HCT116 (cell line): Measurements from ENCODE around the gene PEAK1. TPM values are rescaled to one million over a fixed set of nuclear protein-coding genes. Genes with fewer than 3 reads are reported as not detected.

Experiments
- ATAC-seq: fragments of 200-7000 bp; cut with Tn5 transposase; 2 replicates; pipeline ENCODE4 v1.9.1; 2020; ENCODE audit warnings: mild to moderate bottlenecking, moderate library complexity
- BruUV-seq: library from RNA; stranded (reverse); fragments of 400-500 nt; replicated peaks from 2 replicates; lab custom pipeline; 2021; lab: Mats Ljungman, UMichigan
- CTCF ChIA-PET: fragments of 300-600 bp; sonication (Branson Sonifier 250); formaldehyde crosslinking; loops from one replicate; lab custom pipeline; 2021; ENCODE audit warnings: antibody characterized with exemption; lab: Charles Lee
- POLR2A ChIA-PET: fragments of 300-600, 350-600 bp; sonication (Branson Sonifier 250); formaldehyde crosslinking; loops from one replicate; lab custom pipeline; 2021; ENCODE audit warnings: antibody characterized with exemption; lab: Charles Lee
- RAD21 ChIA-PET, 2 experiments: fragments of 300-600 bp; sonication (Branson Sonifier 250); formaldehyde crosslinking; loops; one replicate each; lab custom pipeline; 2023; ENCODE audit warnings: low total read pairs in 2 of 2; ENCODE audit not compliant: uncharacterized antibody in 2 of 2, unreplicated experiment in 2 of 2, low non-redundant PET in 1 of 2; lab: Charles Lee
- DNase-seq: peaks from one replicate; pipeline ENCODE4 v3.0.0-alpha.2; 2010; ENCODE audit warnings: low read depth, low spot score
- H2AFZ ChIP-seq: fragments of 200-600 bp; shearing (Covaris generic), sonication (generic); 2 replicates; pipeline ENCODE4 v1.6.1; 2017; ENCODE audit warnings: low read depth, mixed run types, mixed read lengths, antibody characterized with exemption, low read length; ENCODE audit not compliant: poor library complexity, severe bottlenecking
- H3K27ac ChIP-seq: 2 replicates; pipeline ENCODE4 v1.5.1; 2012; ENCODE audit warnings: low read depth, low read length
- H3K27me3 ChIP-seq: fragments of 200-600 bp; sonication (generic); 2 replicates; pipeline ENCODE4 v1.6.1; 2016; ENCODE audit warnings: mixed run types, low read length, mixed read lengths; ENCODE audit not compliant: insufficient read depth
- H3K36me3 ChIP-seq, 2 experiments: fragments of 200-500 bp in 1 of 2; fragments of 200-600 bp in 1 of 2; sonication (Bioruptor generic) in 1 of 2; sonication (generic) in 1 of 2; 2 replicates each; pipeline versions ENCODE4 v1.5.1 to v1.6.1; 2014 to 2016; ENCODE audit warnings: low read length in 2 of 2, inconsistent platforms in 1 of 2, mixed read lengths in 1 of 2, mixed run types in 1 of 2; ENCODE audit not compliant: insufficient read depth in 2 of 2, control insufficient read depth in 1 of 2
- H3K4me1 ChIP-seq, 2 experiments: fragments of 200-600 bp in 1 of 2; sonication (generic) in 1 of 2; 2 replicates each; pipeline versions ENCODE4 v1.5.1 to v1.6.1; 2012 to 2017; ENCODE audit warnings: low read length in 2 of 2, inconsistent platforms in 1 of 2, mild to moderate bottlenecking in 1 of 2, mixed read lengths in 1 of 2, mixed run types in 1 of 2, moderate library complexity in 1 of 2; ENCODE audit not compliant: insufficient read depth in 2 of 2, control insufficient read depth in 1 of 2
- H3K4me2 ChIP-seq: fragments of 200-600 bp; sonication (generic); 2 replicates; pipeline ENCODE4 v1.6.1; 2017; ENCODE audit warnings: mixed run types, low read length, mixed read lengths
- H3K4me3 ChIP-seq, 2 experiments: fragments of 200-600 bp in 1 of 2; sonication (generic) in 1 of 2; replicated peaks in 1 of 2; 2 replicates each; pipeline ENCODE4 v1.5.1; 2011 to 2016; ENCODE audit warnings: low read length in 2 of 2, control low read depth in 1 of 2, low read depth in 1 of 2, mild to moderate bottlenecking in 1 of 2, mixed read lengths in 1 of 2, mixed run types in 1 of 2
- H3K79me2 ChIP-seq: fragments of 200-600 bp; sonication (generic); 2 replicates; pipeline ENCODE4 v1.6.1; 2017; ENCODE audit warnings: mild to moderate bottlenecking, mixed run types, low read length, moderate library complexity, mixed read lengths; ENCODE audit not compliant: insufficient read depth
- H3K9ac ChIP-seq: fragments of 200-600 bp; sonication (generic); 2 replicates; pipeline ENCODE4 v1.6.1; 2016; ENCODE audit warnings: low read length, mixed read lengths
- H3K9me2 ChIP-seq: fragments of 200-600 bp; sonication (generic), shearing (Covaris generic); 2 replicates; pipeline ENCODE4 v1.6.1; 2017; ENCODE audit warnings: mixed run types, mild to moderate bottlenecking, moderate library complexity; ENCODE audit not compliant: insufficient read depth
- H3K9me3 ChIP-seq, 2 experiments: fragments of 200-500 bp in 1 of 2; fragments of 200-600 bp in 1 of 2; sonication (Bioruptor generic) in 1 of 2; sonication (generic) in 1 of 2; 2 replicates each; pipeline ENCODE4 v1.6.1; 2014 to 2017; ENCODE audit warnings: low read length in 2 of 2, mixed read lengths in 2 of 2, inconsistent platforms in 1 of 2, low read depth in 1 of 2, mild to moderate bottlenecking in 1 of 2, mixed run types in 1 of 2, moderate library complexity in 1 of 2; ENCODE audit not compliant: control insufficient read depth in 1 of 2, insufficient read depth in 1 of 2
- H4K20me1 ChIP-seq: fragments of 200-600 bp; sonication (generic), shearing (Covaris generic); 2 replicates; pipeline ENCODE4 v1.6.1; 2017; ENCODE audit warnings: mixed run types, mild to moderate bottlenecking, moderate library complexity; ENCODE audit not compliant: insufficient read depth
- CBX3 ChIP-seq: IDR thresholded peaks from 2 replicates; pipeline ENCODE4 v1.6.1; 2012; ENCODE audit warnings: low read depth
- CTCF ChIP-seq, 3 experiments: fragments of 200-600 bp in 1 of 3; sonication (generic) in 1 of 3; IDR thresholded peaks in 2 of 3; conservative IDR thresholded peaks in 1 of 3; 2 replicates each; pipeline ENCODE4 v1.5.1; 2012 to 2017; ENCODE audit warnings: low read depth in 2 of 3, low read length in 2 of 3, antibody characterized with exemption in 1 of 3, borderline replicate concordance in 1 of 3, control low read depth in 1 of 3, mild to moderate bottlenecking in 1 of 3, mixed read lengths in 1 of 3, mixed run types in 1 of 3, moderate library complexity in 1 of 3; ENCODE audit not compliant: insufficient read depth in 1 of 3
- EGR1 ChIP-seq: IDR thresholded peaks from 2 replicates; pipeline ENCODE4 v1.6.1; 2012; ENCODE audit warnings: low read depth
- EZH2 ChIP-seq: fragments of 200-600 bp; sonication (generic); IDR thresholded peaks from 2 replicates; pipeline ENCODE4 v1.6.1; 2017; ENCODE audit warnings: antibody characterized with exemption, mixed run types
- EZH2phosphoT487 ChIP-seq: fragments of 200-600 bp; IDR thresholded peaks from 2 replicates; pipeline ENCODE4 v1.6.1; 2018; ENCODE audit warnings: antibody characterized with exemption, borderline replicate concordance
- FOSL1 ChIP-seq: IDR thresholded peaks from 2 replicates; pipeline ENCODE4 v1.6.1; 2012; ENCODE audit warnings: low read depth
- JUND ChIP-seq: IDR thresholded peaks from 2 replicates; pipeline ENCODE4 v1.6.1; 2012
- MAX ChIP-seq: IDR thresholded peaks from 2 replicates; pipeline ENCODE4 v1.6.1; 2012
- RAD21 ChIP-seq: IDR thresholded peaks from 2 replicates; pipeline ENCODE4 v1.6.1; 2012; ENCODE audit warnings: low read depth, mild to moderate bottlenecking
- SRF ChIP-seq: IDR thresholded peaks from 2 replicates; pipeline ENCODE4 v1.6.1; 2012; ENCODE audit warnings: low read depth
- ZBTB33 ChIP-seq: IDR thresholded peaks from 2 replicates; pipeline ENCODE4 v1.6.1; 2011; ENCODE audit warnings: mild to moderate bottlenecking, low read length, moderate library complexity; ENCODE audit not compliant: insufficient replicate concordance; ENCODE audit errors: extremely low read depth
- ZFX ChIP-seq: fragments of 450-650 bp; IDR thresholded peaks from 2 replicates; pipeline ENCODE4 v1.6.1; 2017
- ZNF274 ChIP-seq: fragments of 200-500 bp; sonication (Bioruptor generic); IDR thresholded peaks from 2 replicates; pipeline ENCODE4 v1.6.1; 2014; ENCODE audit warnings: mild to moderate bottlenecking, low read depth, low read length, inconsistent platforms
- intact Hi-C: fragments of 100-400 bp; cut with micrococcal nuclease; formaldehyde crosslinking; loops from 2 replicates; pipeline ENCODE4 v1.10.0; 2022
- total RNA-seq: library from RNA; stranded (reverse); gene quantifications from one replicate; pipeline ENCODE4 v1.2.1, GENCODE V29; 2021; ENCODE audit not compliant: unreplicated experiment

The PEAK1 gene
- total RNA-seq, 1 experiment from 2014 or later = 23.4 TPM

- Histone ChIP-seq H3K9ac (no peak overlapping the region), H3K9me2 (no peaks in the 10 kb centered on the region), H3K27ac (no peak overlapping the region), H3K27me3 (no peaks in the 10 kb centered on the region), H3K4me1 (peaks cover 0 to 2% of the 10 kb centered on the region in 2 experiments; a peak in 1 of 4 replicates), H4K20me1 (no peaks in the 10 kb centered on the region; the same call in 1 of the 2 replicates), H3K9me3 (no peaks in the 10 kb centered on the region), H3K4me3 (no peak overlapping the region), H3K79me2 (peaks cover 14% of the 10 kb centered on the region), H3K4me2 (no peak overlapping the region), H2AFZ (no peak overlapping the region), H3K36me3 (no peaks in the 10 kb centered on the region)
- ChIA-PET RAD21 (no interaction called here), CTCF (interaction anchor here (1.2 kb wide), 1 partner anchor 10 kb away, joined by 4 read pairs; the partner anchor contains the start of gene PEAK1), POLR2A (interaction anchor here (0.8 kb wide), 1 partner anchor 9 kb away, joined by 3 read pairs; no protein-coding TSS in a partner anchor)
- TF ChIP-seq EZH2phosphoT487 (no peak), CTCF (IDR thresholded peaks at IDR 0.05 in 2 of 3, conservative IDR thresholded peaks at IDR 0.05 in 1 of 3; ENCODE audit: borderline replicate concordance in 1 of 3, insufficient read depth in 1 of 3, low read depth in 2 of 3, low read length in 2 of 3) (no peak), SRF (no peak), EZH2 (no peak), ZBTB33 (no peak), ZFX (no peak), EGR1 (no peak), JUND (no peak), ZNF274 (no peak), RAD21 (no peak), FOSL1 (no peak), MAX (no peak), CBX3 (no peak)
- no TSS peak for BruUV-seq
- intact Hi-C loops = no loop called here
- ATAC-seq (no peak), DNase-seq (no peak)
These were observed 10.4 kb downstream of the PEAK1 start for GRCh38 chr15:77409259-77410156.
